ENCODE results near the gene CDH4. TPM values are rescaled to one million over a fixed set of nuclear protein-coding genes. Genes with fewer than 3 reads are reported as not detected.

Gene CDH4
- total and polyA plus RNA-seq, 2 of the 4 experiments (the other 2 are of a cell fraction), result 1.6 to 3.5 TPM

GRCh38 chr20:61420056-61420455 is 168.0 kb downstream of the CDH4 start:
- Histone ChIP-seq H2BK20ac (ENCODE audit: low read depth, low read length) (no peak overlapping the region), H3K27me3 (ENCODE audit: control insufficient read depth, insufficient read depth, low read length) (no peaks in the 10 kb centered on the region), H4K91ac (ENCODE audit: insufficient read depth, low read depth, low read length) (no peak overlapping the region), H4K5ac (ENCODE audit: low read depth, low read length) (no peak overlapping the region), H3K56ac (ENCODE audit: extremely low read depth, insufficient read depth, low read length) (no peak overlapping the region), H2BK15ac (ENCODE audit: low read depth, low read length) (no peak overlapping the region), H3K18ac (ENCODE audit: low read depth, low read length) (no peak overlapping the region), H3K79me1 (ENCODE audit: low read depth in 1 of 2, low read length in 2 of 2) (no peaks in the 10 kb centered on the region), H4K8ac (ENCODE audit: low read depth in 2 of 2, low read length in 2 of 2) (no peak overlapping the region), H2AK9ac (replicated peaks; ENCODE audit: low read depth, low read length, poor library complexity) (no peak overlapping the region), H3K4me3 (ENCODE audit: insufficient read depth, low read depth, low read length) (no peak overlapping the region), H3K36me3 (ENCODE audit: control insufficient read depth, insufficient read depth, low read length) (no peaks in the 10 kb centered on the region), H3K9me3 (ENCODE audit: control insufficient read depth, insufficient read depth, low read length) (peaks cover 8% of the 10 kb centered on the region), H2BK5ac (ENCODE audit: low read depth, low read length, poor library complexity, severe bottlenecking) (no peak overlapping the region), H2AK5ac (ENCODE audit: low read depth, low read length) (no peak overlapping the region), H2BK120ac (ENCODE audit: low read depth, low read length) (no peak overlapping the region), H3K4me2 (ENCODE audit: low read depth, low read length) (no peak overlapping the region), H4K20me1 (ENCODE audit: insufficient read depth, low read length) (no peaks in the 10 kb centered on the region), H3K9ac (ENCODE audit: low read depth, low read length) (no peak overlapping the region), H3K9me1 (ENCODE audit: insufficient read depth, low read length) (no peaks in the 10 kb centered on the region), H3K14ac (replicated peaks; ENCODE audit: low read depth, low read length) (no peak overlapping the region), H2AFZ (replicated peaks; ENCODE audit: low read length, poor library complexity) (no peak overlapping the region), H3K23ac (ENCODE audit: low read depth, low read length) (no peak overlapping the region), H3K4me1 (ENCODE audit: control insufficient read depth, insufficient read depth, low read length) (no peaks in the 10 kb centered on the region), H3K27ac (ENCODE audit: insufficient read depth, low read length) (no peak overlapping the region), H3K4ac (ENCODE audit: low read depth, low read length) (no peak overlapping the region)
- TF ChIP-seq RFX5 (IDR thresholded peaks at IDR 0.05; ENCODE audit: low read depth, low read length) (no peak), MAFK (IDR thresholded peaks at IDR 0.05; ENCODE audit: low read depth, low read length) (no peak), CEBPB (IDR thresholded peaks at IDR 0.05; ENCODE audit: low read depth, low read length) (no peak), RCOR1 (IDR thresholded peaks at IDR 0.05; ENCODE audit: insufficient replicate concordance, low read length) (no peak), MAZ (IDR thresholded peaks at IDR 0.05; ENCODE audit: borderline replicate concordance, low read depth, low read length) (no peak), ELK1 (IDR thresholded peaks at IDR 0.05; ENCODE audit: borderline replicate concordance, low read depth, low read length) (no peak), CHD1 (IDR thresholded peaks at IDR 0.05; ENCODE audit: low read depth, low read length) (no peak), CTCF (conservative IDR thresholded peaks at IDR 0.05; ENCODE audit: low read depth, low read length) (no peak), NFE2L2 (IDR thresholded peaks at IDR 0.05; ENCODE audit: low read depth, low read length) (no peak), POLR2A (IDR thresholded peaks at IDR 0.05; ENCODE audit: low read depth, low read length) (no peak), SMC3 (IDR thresholded peaks at IDR 0.05; ENCODE audit: low read depth, low read length) (no peak), RAD21 (IDR thresholded peaks at IDR 0.05; ENCODE audit: low read length) (no peak), USF2 (IDR thresholded peaks at IDR 0.05; ENCODE audit: low read depth, low read length) (no peak), FOS (IDR thresholded peaks at IDR 0.05; ENCODE audit: low read depth, low read length) (no peak), MXI1 (IDR thresholded peaks at IDR 0.05; ENCODE audit: borderline replicate concordance, low read depth, low read length) (no peak), BHLHE40 (IDR thresholded peaks at IDR 0.05; ENCODE audit: low read depth, low read length) (no peak)
- intact Hi-C loops (cut with micrococcal nuclease), result no loop called here
- ATAC-seq (ENCODE audit: low read depth), result no peak
- 64% methylated on average over 3 of the region's 6 CpGs; no CpG with 5 or more reads in 1 of the 2 experiments for WGBS, 2 experiments (ENCODE audit: extremely low coverage in 2 of 2, insufficient read length in 1 of 2)
- no peak for DNase-seq
- in situ Hi-C loops (cut with MboI; ENCODE audit: low sequenced_read_pairs), result no loop called here
- BruUV-seq (replicated peaks), result no TSS peak
- POLR2A ChIA-PET (ENCODE audit: unreplicated experiment), result no interaction called here
- dilution Hi-C loops (cut with HindIII; ENCODE audit: low sequenced_read_pairs, unreplicated experiment), result no loop called here
- CTCF ChIA-PET, result no interaction called here

Data from IMR-90 (cell line).